ENCODE measurements around the gene TXLNB. TPM values are rescaled to one million over a fixed set of nuclear protein-coding genes. Genes with fewer than 3 reads are reported as not detected.
"Not testable (repeated sequence)": the region's sequence is repeated elsewhere in the genome, so short reads cannot be mapped to it uniquely, and the experiment has no call there.

Gene TXLNB
- total RNA-seq, 2 donors from 2014 or later = 0.31 to 0.32 TPM

DNA sequence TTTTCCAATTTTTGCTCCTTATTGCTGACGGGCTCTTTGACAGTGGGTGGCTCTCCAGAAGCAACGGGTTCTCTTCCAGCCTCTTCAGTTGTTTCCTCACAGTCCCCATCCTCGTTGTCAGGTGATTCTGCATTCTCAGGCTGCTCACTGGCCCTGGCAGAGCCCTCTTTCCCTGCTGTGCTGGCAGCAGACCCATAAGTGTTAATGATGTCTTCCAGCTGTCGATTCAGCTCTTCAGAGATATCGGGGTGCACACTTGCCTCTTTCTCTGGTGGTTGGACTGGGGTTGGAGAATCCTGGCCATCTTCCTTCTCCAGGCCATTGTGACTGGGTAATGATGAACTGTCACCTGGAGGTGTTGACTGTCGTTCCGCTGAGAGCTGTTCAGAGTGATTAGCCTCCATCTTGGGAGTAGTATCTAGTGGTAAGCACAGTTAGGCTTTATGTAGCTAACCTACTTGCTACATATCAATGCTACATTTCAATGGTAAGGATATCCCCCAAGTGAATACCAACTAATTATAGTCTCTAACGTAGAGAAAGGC is 3.2 kb downstream of the TXLNB start:
- Mint-ChIP-seq H3K36me3 (peaks cover 0 to 6% of the 10 kb centered on the region in 2 donors), H3K9me3 (peaks cover 0 to 14% of the 10 kb centered on the region in 2 donors), H3K27ac (no peak overlapping the region)
- DNase-seq (ENCODE audit: low spot score in 2 of 2) = no peak
- ATAC-seq = no peak

- H3K9me3 Mint-ChIP-seq = peaks cover 0 to 14% of the 10 kb centered on the region in 2 donors
- H3K27ac Mint-ChIP-seq = no peak overlapping the region
- DNase-seq (ENCODE audit: low spot score in 2 of 2) = no peak
- peaks cover 0 to 8% of the 10 kb centered on the region in 2 donors for H3K36me3 Mint-ChIP-seq
- ATAC-seq = no peak
Measured at GRCh38 chr6:139287868-139288267, 3.9 kb downstream of the TXLNB start.

DNA sequence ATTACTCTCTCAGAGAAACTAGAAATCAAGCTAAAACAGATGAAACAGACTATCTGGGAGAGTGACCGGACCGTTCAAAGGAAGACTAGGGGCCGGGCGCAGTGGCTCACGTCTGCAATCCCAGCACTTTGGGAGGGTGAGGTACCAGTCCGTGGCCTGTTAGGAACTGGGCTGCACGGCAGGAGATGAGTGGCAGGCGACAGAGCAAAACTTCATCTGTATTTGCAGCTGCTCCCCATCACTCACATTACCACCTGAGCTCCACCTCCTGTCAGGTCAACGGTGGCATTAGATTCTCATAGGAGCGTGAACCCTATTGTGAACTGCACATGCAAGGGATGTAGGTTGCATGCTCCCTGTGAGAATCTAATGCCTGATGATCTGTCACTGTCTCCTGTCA is 5.4 kb downstream of the TXLNB start:
- not testable (repeated sequence) for ATAC-seq; H3K27ac Mint-ChIP-seq; DNase-seq (ENCODE audit: low spot score in 2 of 2)
- Mint-ChIP-seq H3K9me3 (peaks cover 0 to 14% of the 10 kb centered on the region in 2 donors), H3K36me3 (peaks cover 0 to 12% of the 10 kb centered on the region in 2 donors)

- peaks cover 0 to 14% of the 10 kb centered on the region in 2 donors for H3K9me3 Mint-ChIP-seq
- DNase-seq (ENCODE audit: low spot score in 2 of 2) = no peak
- H3K36me3 Mint-ChIP-seq = peaks cover 0 to 12% of the 10 kb centered on the region in 2 donors
- no peak overlapping the region for H3K27ac Mint-ChIP-seq
- peak in 1 of 2 donors; percentile 30 for ATAC-seq
Measured at GRCh38 chr6:139285590-139285989, 6.2 kb downstream of the TXLNB start.

DNA sequence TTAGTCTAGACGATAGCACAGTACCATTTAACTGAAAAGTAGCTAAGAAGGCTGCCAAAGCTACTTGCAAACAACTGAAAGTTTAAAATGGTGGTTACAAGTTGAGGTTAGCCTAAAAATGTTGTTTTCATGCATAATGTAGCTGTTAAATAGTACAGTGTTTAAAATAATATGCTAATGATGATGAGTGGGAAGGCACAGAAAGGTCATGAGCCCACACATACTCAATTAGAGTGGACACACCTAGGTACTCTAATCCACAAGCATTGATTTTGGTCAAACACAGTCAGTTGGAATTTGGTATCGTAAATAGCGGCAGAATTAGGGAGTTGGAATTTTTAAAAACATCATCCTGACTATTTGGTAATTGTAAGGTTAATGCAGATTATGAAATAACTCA is 7.0 kb downstream of the TXLNB start:
- Mint-ChIP-seq H3K36me3 (peaks cover 0 to 12% of the 10 kb centered on the region in 2 donors), H3K27ac (no peak overlapping the region), H3K9me3 (peaks cover 0 to 14% of the 10 kb centered on the region in 2 donors)
- ATAC-seq (no peak), DNase-seq (ENCODE audit: low spot score in 2 of 2) (no peak)

DNA sequence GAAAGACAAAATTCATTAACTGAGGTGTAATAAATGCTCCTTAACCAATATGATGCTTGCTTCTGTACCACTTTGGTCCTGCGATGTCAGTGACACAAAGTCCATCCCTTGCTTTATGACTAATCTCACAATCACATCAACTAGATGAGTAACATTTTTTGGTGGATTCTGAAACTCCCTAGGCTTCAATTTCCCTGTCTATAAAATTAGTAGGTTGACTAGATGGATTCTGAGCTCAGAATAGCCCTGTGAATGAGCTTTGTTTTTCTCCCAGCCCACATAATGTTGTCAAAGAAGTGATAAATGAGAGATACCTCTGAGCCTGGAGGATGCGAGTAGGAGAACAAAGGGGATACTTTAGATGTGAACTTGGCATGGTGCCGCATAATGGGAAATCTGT is 9.1 kb downstream of the TXLNB start:
- Mint-ChIP-seq H3K36me3 (peaks cover 0 to 21% of the 10 kb centered on the region in 2 donors), H3K27ac (no peak overlapping the region), H3K9me3 (peaks cover 0 to 5% of the 10 kb centered on the region in 2 donors)
- peak; percentile 83 to 90 for ATAC-seq
- no peak for DNase-seq (ENCODE audit: low spot score in 2 of 2)

DNA sequence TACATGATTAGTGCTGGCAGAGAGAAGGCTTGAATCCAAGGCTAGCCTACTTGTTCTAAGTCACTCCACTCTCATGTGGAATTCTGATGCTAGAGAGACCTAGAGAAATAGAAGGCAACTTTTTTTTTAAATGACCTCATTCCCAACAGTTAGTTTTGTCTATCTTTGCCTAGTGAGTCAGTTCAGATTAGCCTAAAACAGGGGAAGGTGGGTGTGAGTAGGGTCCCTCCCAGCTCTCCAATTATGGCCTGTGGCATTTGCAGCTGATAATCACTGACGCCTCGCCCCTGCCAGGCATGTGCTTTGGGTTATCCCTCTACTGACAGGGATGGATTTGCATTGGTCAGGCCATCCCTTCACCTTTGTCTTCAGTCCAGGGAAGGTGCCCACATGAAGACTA is 13.6 kb downstream of the TXLNB start:
- ATAC-seq (no peak), DNase-seq (ENCODE audit: low spot score in 2 of 2) (no peak)
- H3K27ac Mint-ChIP-seq = no peak overlapping the region
- peaks cover 0 to 15% of the 10 kb centered on the region in 2 donors for H3K36me3 Mint-ChIP-seq
- no peaks in the 10 kb centered on the region for H3K9me3 Mint-ChIP-seq

GRCh38 chr6:139277587-139277986 is 14.2 kb downstream of the TXLNB start:
- ATAC-seq (no peak), DNase-seq (ENCODE audit: low spot score in 2 of 2) (no peak)
- no peak overlapping the region for H3K27ac Mint-ChIP-seq
- H3K36me3 Mint-ChIP-seq = peaks cover 0 to 10% of the 10 kb centered on the region in 2 donors
- no peaks in the 10 kb centered on the region for H3K9me3 Mint-ChIP-seq

GRCh38 chr6:139277161-139277560 is 14.6 kb downstream of the TXLNB start:
- H3K27ac Mint-ChIP-seq = no peak overlapping the region
- no peak for ATAC-seq
- no peaks in the 10 kb centered on the region for H3K9me3 Mint-ChIP-seq
- peaks cover 0 to 9% of the 10 kb centered on the region in 2 donors for H3K36me3 Mint-ChIP-seq
- DNase-seq (ENCODE audit: low spot score in 2 of 2) = no peak

- ATAC-seq = no peak
- Mint-ChIP-seq H3K27ac (no peak overlapping the region), H3K9me3 (no peaks in the 10 kb centered on the region), H3K36me3 (peaks cover 0 to 9% of the 10 kb centered on the region in 2 donors)
- no peak for DNase-seq (ENCODE audit: low spot score in 2 of 2)
Measured at GRCh38 chr6:139275279-139276055, 16.3 kb downstream of the TXLNB start.

DNA sequence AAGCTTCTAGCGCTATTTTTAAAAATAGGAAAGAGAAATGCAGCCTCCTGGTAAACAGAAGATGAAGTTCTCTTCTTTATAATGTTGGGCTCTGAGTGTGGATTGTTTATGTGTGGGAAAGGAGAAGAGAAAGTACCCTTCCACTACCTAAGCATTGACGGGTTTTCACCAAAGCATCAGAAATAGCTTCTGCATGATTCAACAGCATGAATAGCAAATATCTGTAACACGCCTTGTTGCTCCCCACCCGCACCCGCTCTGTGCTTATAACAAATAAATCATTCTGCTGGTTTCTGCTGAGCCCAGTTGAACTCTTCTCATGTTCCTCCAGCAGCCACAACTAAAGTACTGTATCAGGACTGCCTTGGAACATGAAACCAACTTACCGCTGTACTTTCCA is 20.7 kb downstream of the TXLNB start:
- no peak for ATAC-seq
- H3K27ac Mint-ChIP-seq = no peak overlapping the region
- H3K36me3 Mint-ChIP-seq = no peaks in the 10 kb centered on the region
- DNase-seq (ENCODE audit: low spot score in 2 of 2) = no peak
- peaks cover 0 to 5% of the 10 kb centered on the region in 2 donors for H3K9me3 Mint-ChIP-seq

- H3K36me3 Mint-ChIP-seq = no peaks in the 10 kb centered on the region
- no peak for DNase-seq (ENCODE audit: low spot score in 2 of 2)
- no peak overlapping the region for H3K27ac Mint-ChIP-seq
- peaks cover 0 to 5% of the 10 kb centered on the region in 2 donors for H3K9me3 Mint-ChIP-seq
- ATAC-seq = no peak
Measured at GRCh38 chr6:139270249-139270648, 21.5 kb downstream of the TXLNB start.

DNA sequence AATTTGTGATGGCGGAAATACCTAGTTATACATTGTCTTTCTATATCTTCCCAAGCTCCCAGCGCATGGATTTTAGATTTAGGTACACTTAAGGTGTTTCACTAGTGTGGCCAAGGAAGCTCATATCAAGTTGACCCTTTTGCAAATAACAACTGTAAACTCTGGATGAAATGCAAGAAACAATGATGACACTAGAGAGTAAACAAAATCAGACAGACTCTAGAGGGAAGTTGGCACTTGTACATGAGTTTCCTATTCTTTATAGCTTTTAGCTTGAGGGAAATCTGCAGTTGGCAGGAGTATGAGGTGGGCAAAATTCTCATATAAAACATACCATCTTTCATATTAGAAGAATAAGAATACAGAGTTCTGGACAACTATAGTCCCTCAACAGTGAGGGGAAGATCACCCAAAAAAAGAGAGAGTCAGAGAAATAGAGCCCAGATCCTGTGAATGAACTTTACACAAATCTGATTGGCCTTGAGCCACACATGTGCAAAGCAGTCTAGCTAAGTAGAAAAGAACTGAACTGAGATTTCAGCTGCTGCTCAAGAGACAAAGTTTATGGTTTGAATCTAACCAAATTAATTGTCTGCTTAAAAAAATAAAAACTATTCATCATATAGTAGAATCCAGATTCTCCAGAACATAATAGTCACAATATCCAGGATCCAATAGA is 26.1 kb downstream of the TXLNB start:
- DNase-seq (ENCODE audit: low spot score in 2 of 2) (no peak), ATAC-seq (no peak)
- Mint-ChIP-seq H3K36me3 (no peaks in the 10 kb centered on the region), H3K27ac (no peak overlapping the region), H3K9me3 (peaks cover 0 to 5% of the 10 kb centered on the region in 2 donors)

DNA sequence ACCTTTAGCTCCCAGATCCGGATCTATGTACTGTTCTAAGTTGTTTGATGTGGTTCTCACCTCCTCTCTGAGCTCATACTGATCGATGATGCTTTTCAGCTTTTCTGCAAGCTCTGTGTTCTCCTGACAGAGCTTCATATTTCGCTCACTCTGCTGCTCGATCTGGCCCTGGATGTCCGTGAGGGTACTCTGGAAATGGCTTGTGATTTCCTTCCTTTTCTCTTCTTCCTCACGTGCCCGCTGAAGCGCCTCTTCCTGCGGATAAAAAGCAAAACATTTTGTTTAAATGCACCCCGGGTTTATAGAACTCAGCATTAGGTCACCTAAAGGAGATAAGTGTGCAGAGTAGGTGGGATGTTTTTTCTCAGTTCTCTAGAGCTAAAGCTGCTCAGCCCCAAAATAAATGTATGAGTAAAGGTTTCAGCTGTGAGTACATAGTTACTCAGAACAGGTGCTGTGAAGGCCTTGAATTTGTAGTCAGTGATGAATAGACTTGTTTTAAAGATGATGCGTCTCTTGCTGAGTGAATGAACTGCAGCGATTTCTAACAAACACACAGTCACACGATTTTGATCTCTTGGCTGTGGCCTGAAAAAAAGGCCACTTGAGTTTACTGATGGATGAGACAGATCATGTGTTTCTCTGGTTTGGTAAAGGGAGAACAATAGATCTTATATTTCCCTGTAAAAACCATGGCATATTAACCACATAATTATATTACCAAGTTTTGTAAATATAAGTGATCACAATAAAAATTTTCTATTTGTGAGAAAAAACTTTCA is 29.1 kb downstream of the TXLNB start:
- DNase-seq (ENCODE audit: low spot score in 2 of 2) = peak in 1 of 2 donors; percentile 32
- ATAC-seq = peak; percentile 98 to 99
- peaks cover 4 to 5% of the 10 kb centered on the region in 2 donors for H3K9me3 Mint-ChIP-seq
- peak overlapping the region; percentile 87 to 98 for H3K27ac Mint-ChIP-seq
- no peaks in the 10 kb centered on the region for H3K36me3 Mint-ChIP-seq

GRCh38 chr6:139257821-139258398 is 33.9 kb downstream of the TXLNB start:
- no peak for ATAC-seq
- Mint-ChIP-seq H3K9me3 (peaks cover 0 to 4% of the 10 kb centered on the region in 2 donors), H3K27ac (no peak overlapping the region), H3K36me3 (no peaks in the 10 kb centered on the region)
- no peak for DNase-seq (ENCODE audit: low spot score in 2 of 2)

- no peak overlapping the region for H3K27ac Mint-ChIP-seq
Measured at GRCh38 chr6:139257291-139257690, 34.5 kb downstream of the TXLNB start.

More at GRCh38 chr6:139257291-139257690, 34.5 kb downstream of the TXLNB start:
- H3K36me3 Mint-ChIP-seq = no peaks in the 10 kb centered on the region
- DNase-seq (ENCODE audit: low spot score in 2 of 2) = no peak
- ATAC-seq = no peak
- H3K9me3 Mint-ChIP-seq = peaks cover 0 to 4% of the 10 kb centered on the region in 2 donors

Data from activated naive CD4-positive, alpha-beta T cell treated with anti-CD3 and anti-CD28 coated beads, Interleukin-2, amount 50 U/mL, for 72 hours (primary cell).